ENCODE data around the gene CPNE5. TPM values are rescaled to one million over a fixed set of nuclear protein-coding genes. Genes with fewer than 3 reads are reported as not detected.

CPNE5 gene
- total RNA-seq, 2 experiments from 2014 or later: 0.19 to 0.28 TPM

- Mint-ChIP-seq H3K9me3 (no peaks in the 10 kb centered on the region), H3K4me1 (ENCODE audit: low read depth) (no peaks in the 10 kb centered on the region), H3K27ac (no peak overlapping the region), H3K27me3 (no peaks in the 10 kb centered on the region), H3K4me3 (no peak overlapping the region), H3K36me3 (ENCODE audit: low read depth) (no peaks in the 10 kb centered on the region)
- ChIA-PET POLR2A (no interaction called here), CTCF (no interaction called here)
- ATAC-seq (ENCODE audit: poor library complexity) (no peak), DNase-seq (no peak)
- Histone ChIP-seq H3K9me3 (ENCODE audit: control insufficient read depth in 1 of 2, insufficient read depth in 1 of 2, low read length in 2 of 2) (no peaks in the 10 kb centered on the region), H3K27ac (ENCODE audit: low read depth in 1 of 2, low read length in 2 of 2) (no peak overlapping the region), H3K4me1 (ENCODE audit: insufficient read depth, low read length) (peaks cover 6% of the 10 kb centered on the region), H3K36me3 (ENCODE audit: insufficient read depth, low read length) (no peaks in the 10 kb centered on the region), H3K27me3 (ENCODE audit: control insufficient read depth in 1 of 2, insufficient read depth in 2 of 2, low read length in 2 of 2) (no peaks in the 10 kb centered on the region), H3K4me3 (ENCODE audit: low read length) (no peak overlapping the region)
- intact Hi-C loops (cut with DNase I, micrococcal nuclease): no loop called here
- TF ChIP-seq, protein P1, sequence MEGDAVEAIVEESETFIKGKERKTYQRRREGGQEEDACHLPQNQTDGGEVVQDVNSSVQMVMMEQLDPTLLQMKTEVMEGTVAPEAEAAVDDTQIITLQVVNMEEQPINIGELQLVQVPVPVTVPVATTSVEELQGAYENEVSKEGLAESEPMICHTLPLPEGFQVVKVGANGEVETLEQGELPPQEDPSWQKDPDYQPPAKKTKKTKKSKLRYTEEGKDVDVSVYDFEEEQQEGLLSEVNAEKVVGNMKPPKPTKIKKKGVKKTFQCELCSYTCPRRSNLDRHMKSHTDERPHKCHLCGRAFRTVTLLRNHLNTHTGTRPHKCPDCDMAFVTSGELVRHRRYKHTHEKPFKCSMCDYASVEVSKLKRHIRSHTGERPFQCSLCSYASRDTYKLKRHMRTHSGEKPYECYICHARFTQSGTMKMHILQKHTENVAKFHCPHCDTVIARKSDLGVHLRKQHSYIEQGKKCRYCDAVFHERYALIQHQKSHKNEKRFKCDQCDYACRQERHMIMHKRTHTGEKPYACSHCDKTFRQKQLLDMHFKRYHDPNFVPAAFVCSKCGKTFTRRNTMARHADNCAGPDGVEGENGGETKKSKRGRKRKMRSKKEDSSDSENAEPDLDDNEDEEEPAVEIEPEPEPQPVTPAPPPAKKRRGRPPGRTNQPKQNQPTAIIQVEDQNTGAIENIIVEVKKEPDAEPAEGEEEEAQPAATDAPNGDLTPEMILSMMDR (IDR thresholded peaks at IDR 0.05): no peak
Observed at GRCh38 chr6:36698196-36698595, 141.0 kb downstream of the CPNE5 start.

- ChIA-PET CTCF (no interaction called here), POLR2A (no interaction called here)
- Histone ChIP-seq H3K36me3 (ENCODE audit: insufficient read depth, low read length) (no peaks in the 10 kb centered on the region), H3K4me1 (ENCODE audit: insufficient read depth, low read length) (peaks cover 13% of the 10 kb centered on the region), H3K27ac (ENCODE audit: low read depth in 1 of 2, low read length in 2 of 2) (no peak within 1 kb of the TSS), H3K4me3 (ENCODE audit: low read length) (no peak within 1 kb of the TSS), H3K27me3 (ENCODE audit: control insufficient read depth in 1 of 2, insufficient read depth in 2 of 2, low read length in 2 of 2) (no peaks in the 10 kb centered on the region), H3K9me3 (ENCODE audit: control insufficient read depth in 1 of 2, insufficient read depth in 1 of 2, low read length in 2 of 2) (no peaks in the 10 kb centered on the region)
- Mint-ChIP-seq H3K4me1 (ENCODE audit: low read depth) (peaks cover 4% of the 10 kb centered on the region), H3K27ac (no peak within 1 kb of the TSS), H3K9me3 (no peaks in the 10 kb centered on the region), H3K27me3 (no peaks in the 10 kb centered on the region), H3K36me3 (ENCODE audit: low read depth) (no peaks in the 10 kb centered on the region), H3K4me3 (no peak within 1 kb of the TSS)
- intact Hi-C loops (cut with DNase I, micrococcal nuclease): no loop called here
- TF ChIP-seq, protein P1 (IDR thresholded peaks at IDR 0.05): no peak
- ATAC-seq (ENCODE audit: poor library complexity): no peak
- peak in 2 of 14 experiments; percentile 25 to 32 for DNase-seq
Observed at GRCh38 chr6:36697481-36697903, 141.8 kb downstream of the CPNE5 start, which contains the start of gene RAB44. Gene RAB44 (plus strand): TSS chr6:36697826. CDS start chr6:36704236, 6,410 bp downstream.

DNA sequence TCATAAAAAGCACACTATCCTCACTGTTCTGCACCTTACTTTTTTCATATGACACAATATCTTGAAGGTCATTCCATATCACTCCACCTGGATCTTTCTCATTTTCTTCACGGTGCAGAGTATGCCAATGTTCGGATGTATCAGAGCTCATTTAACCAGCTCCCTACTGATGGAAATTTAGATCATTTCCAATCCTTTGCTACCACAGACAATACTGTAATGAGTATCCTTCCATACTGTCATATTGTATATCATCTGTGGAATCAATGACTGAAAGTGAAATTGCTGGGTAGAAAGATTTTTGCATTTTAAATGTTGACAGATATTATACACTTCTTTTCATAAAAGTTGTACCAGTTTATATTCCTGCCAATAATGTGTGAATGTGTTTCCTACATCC is 143.8 kb downstream of the CPNE5 start:
- Histone ChIP-seq H3K27me3 (ENCODE audit: control insufficient read depth in 1 of 2, insufficient read depth in 2 of 2, low read length in 2 of 2) (no peaks in the 10 kb centered on the region), H3K4me3 (ENCODE audit: low read length) (no peak overlapping the region), H3K36me3 (ENCODE audit: insufficient read depth, low read length) (no peaks in the 10 kb centered on the region), H3K9me3 (ENCODE audit: control insufficient read depth in 1 of 2, insufficient read depth in 1 of 2, low read length in 2 of 2) (no peaks in the 10 kb centered on the region), H3K4me1 (ENCODE audit: insufficient read depth, low read length) (peaks cover 23% of the 10 kb centered on the region), H3K27ac (ENCODE audit: low read depth in 1 of 2, low read length in 2 of 2) (no peak overlapping the region)
- no peak overlapping the region for H3K4me3 Mint-ChIP-seq
- H3K9me3 Mint-ChIP-seq: no peaks in the 10 kb centered on the region
- ATAC-seq (ENCODE audit: poor library complexity) (no peak), DNase-seq (no peak)
- TF ChIP-seq, protein P1 (IDR thresholded peaks at IDR 0.05): no peak
- no peaks in the 10 kb centered on the region for H3K36me3 Mint-ChIP-seq (ENCODE audit: low read depth)
- no peaks in the 10 kb centered on the region for H3K27me3 Mint-ChIP-seq
- H3K27ac Mint-ChIP-seq: no peak overlapping the region
- intact Hi-C loops (cut with DNase I, micrococcal nuclease): no loop called here
- H3K4me1 Mint-ChIP-seq (ENCODE audit: low read depth): peaks cover 9% of the 10 kb centered on the region
- POLR2A ChIA-PET: no interaction called here
- CTCF ChIA-PET: no interaction called here
